ENCODE data around the gene IL5RA.

DNA sequence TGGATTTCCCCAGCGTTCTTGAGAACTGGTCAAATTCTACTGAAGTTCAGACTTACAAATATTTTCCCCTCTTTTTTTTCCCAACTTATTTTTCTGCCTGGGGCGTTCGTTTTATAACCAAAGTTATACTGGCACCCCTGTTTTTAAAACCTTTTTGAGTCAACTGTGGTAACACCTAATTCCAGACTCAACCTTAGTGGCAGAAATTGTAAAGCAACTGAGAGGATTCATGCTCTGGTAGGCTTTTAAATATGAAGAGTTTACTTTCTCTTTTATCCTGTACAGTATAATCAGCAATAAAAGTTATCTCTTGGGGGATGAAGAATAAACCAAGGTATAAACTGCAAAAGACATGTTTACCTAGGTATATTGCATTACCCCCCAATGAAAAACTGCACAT lies 2.3 kb downstream of the IL5RA start:
- TF ChIP-seq RFX5 (IDR thresholded peaks at IDR 0.05; ENCODE audit: low read depth, low read length) (no peak), DMBX1 (CRISPR knock-in tag; IDR thresholded peaks at IDR 0.05; ENCODE audit: borderline replicate concordance) (no peak), GTF2F1 (IDR thresholded peaks at IDR 0.05; ENCODE audit: low read depth, low read length) (no peak), ZNF224 (CRISPR knock-in tag; IDR thresholded peaks at IDR 0.05) (no peak), ZNF589 (CRISPR knock-in tag; IDR thresholded peaks at IDR 0.05; ENCODE audit: low read depth) (no peak)

All from K562 (cell line).